Hepatocyte (in vitro differentiated cells): Measurements from ENCODE around the gene ZNF724. TPM values are rescaled to one million over a fixed set of nuclear protein-coding genes. Genes with fewer than 3 reads are reported as not detected.
"Not testable (repeated sequence)": the region's sequence is repeated elsewhere in the genome, so short reads cannot be mapped to it uniquely, and the experiment has no call there.

ENCODE experiments used
- DNase-seq: peaks from one replicate; pipeline ENCODE4 v3.0.0-alpha.2; 2016; ENCODE audit warnings: low spot score
- H2AFZ ChIP-seq: fragments of 200-600 bp; sonication (generic); 2 replicates; pipeline ENCODE4 v1.6.0; 2016; ENCODE audit warnings: antibody characterized with exemption, mild to moderate bottlenecking
- H3K27ac ChIP-seq: fragments of 200-600 bp; sonication (generic); 2 replicates; pipeline ENCODE4 v1.5.1; 2016; ENCODE audit warnings: mild to moderate bottlenecking
- H3K27me3 ChIP-seq: fragments of 200-600 bp; sonication (generic); 2 replicates; pipeline ENCODE4 v1.6.1; 2016
- H3K36me3 ChIP-seq: fragments of 200-600 bp; sonication (generic); replicated peaks from 2 replicates; pipeline ENCODE4 v1.5.1; 2016; ENCODE audit warnings: low read depth; ENCODE audit not compliant: insufficient read depth
- H3K4me1 ChIP-seq: fragments of 200-600 bp; sonication (generic); 2 replicates; pipeline ENCODE4 v1.5.1; 2016; ENCODE audit warnings: mild to moderate bottlenecking, moderate library complexity; ENCODE audit not compliant: insufficient read depth
- H3K4me2 ChIP-seq: fragments of 200-600 bp; sonication (generic); 2 replicates; pipeline ENCODE4 v1.6.0; 2016
- H3K4me3 ChIP-seq: fragments of 200-600 bp; sonication (generic); 2 replicates; pipeline ENCODE4 v1.5.1; 2016; ENCODE audit warnings: mild to moderate bottlenecking
- H3K79me2 ChIP-seq: fragments of 200-600 bp; sonication (generic); 2 replicates; pipeline ENCODE4 v1.6.0; 2017; ENCODE audit warnings: mild to moderate bottlenecking
- H3K9me2 ChIP-seq: fragments of 200-600 bp; sonication (generic); replicated peaks from 2 replicates; pipeline ENCODE4 v1.6.0; 2017; ENCODE audit warnings: mild to moderate bottlenecking; ENCODE audit not compliant: insufficient read depth
- H3K9me3 ChIP-seq: fragments of 200-600 bp; sonication (generic); 2 replicates; pipeline ENCODE4 v1.5.1; 2016; ENCODE audit warnings: low read depth, mild to moderate bottlenecking
- H4K20me1 ChIP-seq: fragments of 200-600 bp; sonication (generic); 2 replicates; pipeline ENCODE4 v1.6.0; 2016; ENCODE audit warnings: mild to moderate bottlenecking; ENCODE audit not compliant: insufficient read depth, poor library complexity, severe bottlenecking
- EZH2 ChIP-seq: fragments of 200-600 bp; sonication (generic); IDR thresholded peaks from 2 replicates; pipeline ENCODE4 v1.6.1; 2016; ENCODE audit warnings: antibody characterized with exemption, mild to moderate bottlenecking, borderline replicate concordance
- EZH2phosphoT487 ChIP-seq: fragments of 200-600 bp; sonication (generic); IDR thresholded peaks from one replicate; pipeline ENCODE4 v1.6.1; 2018; ENCODE audit warnings: antibody characterized with exemption, mild to moderate bottlenecking, low read depth, moderate library complexity; ENCODE audit not compliant: unreplicated experiment, severe bottlenecking
- WGBS: methylation state at CpG from one replicate; pipeline ENCODE4 v1.1.6; 2016; ENCODE audit warnings: low lambda C conversion rate; ENCODE audit errors: missing lambda C conversion rate; 5-methylcytosine and 5-hydroxymethylcytosine counted together
- polyA plus RNA-seq: library from polyadenylated mRNA; unstranded; fragments of >200 nt; fragmentation: Nextera tagmentation; extraction: Ambion mirVana; gene quantifications from 2 replicates; pipeline ENCODE4 v1.2.1, GENCODE V29; 2016
- total RNA-seq: library from RNA; depleted of rRNA; stranded (reverse); fragments of >200 nt; gene quantifications from 2 replicates; pipeline ENCODE4 v1.2.3, GENCODE V29; 2014
- TF ChIP-seq, protein P1 (sequence below): fragments of 200-600 bp; sonication (generic); IDR thresholded peaks from 2 replicates; pipeline ENCODE4 v1.5.1; 2016; ENCODE audit warnings: antibody characterized with exemption, mild to moderate bottlenecking; ENCODE audit not compliant: poor library complexity

The ZNF724 gene
- total and polyA plus RNA-seq, 2 experiments from 2014 or later, result 0.93 to 6.5 TPM

DNA sequence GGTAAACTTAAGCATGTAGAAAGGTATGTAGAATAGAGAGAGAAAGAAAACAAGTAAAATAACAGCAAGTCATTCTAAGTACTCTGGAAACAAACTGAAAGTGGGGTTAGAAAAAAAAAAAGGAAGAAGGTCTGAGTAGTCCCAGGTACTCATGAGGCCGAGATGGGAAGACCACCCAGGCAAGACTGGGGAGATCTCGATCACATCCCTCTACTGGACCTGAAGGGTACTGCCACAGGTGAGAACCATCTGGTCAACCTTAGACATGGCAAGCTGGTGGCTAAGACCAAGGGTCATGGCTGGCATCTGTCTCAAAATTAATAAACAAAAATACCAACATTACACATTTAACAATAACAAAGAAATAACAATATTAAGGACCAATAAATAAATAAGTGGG lies 36.3 kb upstream of the ZNF724 start:
- DNase-seq, result no peak
- no peaks in the 10 kb centered on the region for H3K27me3 ChIP-seq
- H3K4me1 ChIP-seq, result no peaks in the 10 kb centered on the region
- no peak overlapping the region for H3K4me2 ChIP-seq
- no peaks in the 10 kb centered on the region for H3K9me3 ChIP-seq
- no peak overlapping the region for H3K4me3 ChIP-seq
- no peaks in the 10 kb centered on the region for H3K36me3 ChIP-seq
- no peaks in the 10 kb centered on the region for H3K9me2 ChIP-seq
- WGBS, result 69% methylated on average over 2 of the region's 2 CpGs
- no peak overlapping the region for H3K27ac ChIP-seq
- no peak overlapping the region for H2AFZ ChIP-seq
- no peaks in the 10 kb centered on the region for H4K20me1 ChIP-seq
- TF ChIP-seq, protein P1, sequence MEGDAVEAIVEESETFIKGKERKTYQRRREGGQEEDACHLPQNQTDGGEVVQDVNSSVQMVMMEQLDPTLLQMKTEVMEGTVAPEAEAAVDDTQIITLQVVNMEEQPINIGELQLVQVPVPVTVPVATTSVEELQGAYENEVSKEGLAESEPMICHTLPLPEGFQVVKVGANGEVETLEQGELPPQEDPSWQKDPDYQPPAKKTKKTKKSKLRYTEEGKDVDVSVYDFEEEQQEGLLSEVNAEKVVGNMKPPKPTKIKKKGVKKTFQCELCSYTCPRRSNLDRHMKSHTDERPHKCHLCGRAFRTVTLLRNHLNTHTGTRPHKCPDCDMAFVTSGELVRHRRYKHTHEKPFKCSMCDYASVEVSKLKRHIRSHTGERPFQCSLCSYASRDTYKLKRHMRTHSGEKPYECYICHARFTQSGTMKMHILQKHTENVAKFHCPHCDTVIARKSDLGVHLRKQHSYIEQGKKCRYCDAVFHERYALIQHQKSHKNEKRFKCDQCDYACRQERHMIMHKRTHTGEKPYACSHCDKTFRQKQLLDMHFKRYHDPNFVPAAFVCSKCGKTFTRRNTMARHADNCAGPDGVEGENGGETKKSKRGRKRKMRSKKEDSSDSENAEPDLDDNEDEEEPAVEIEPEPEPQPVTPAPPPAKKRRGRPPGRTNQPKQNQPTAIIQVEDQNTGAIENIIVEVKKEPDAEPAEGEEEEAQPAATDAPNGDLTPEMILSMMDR, result no peak
- TF ChIP-seq EZH2phosphoT487 (no peak), EZH2 (no peak)
- no peaks in the 10 kb centered on the region for H3K79me2 ChIP-seq

DNA sequence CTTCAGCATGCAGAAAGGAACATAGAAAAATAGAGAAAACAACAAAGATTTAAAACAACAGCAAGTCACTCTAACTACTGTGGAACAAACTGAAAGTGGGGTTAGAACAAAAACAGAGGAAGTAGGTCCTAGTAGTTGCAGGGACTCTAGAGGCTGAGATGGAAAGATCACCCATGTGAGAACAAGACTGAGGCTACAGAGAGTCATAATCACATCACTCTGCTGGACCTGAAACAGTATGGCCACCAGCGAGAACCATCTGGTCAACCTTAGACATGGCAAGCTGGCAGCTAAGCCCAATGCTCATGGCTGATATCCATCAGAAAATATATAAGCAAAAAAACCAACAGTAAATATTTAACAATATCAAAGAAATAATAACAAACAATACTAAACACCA lies 35.8 kb upstream of the ZNF724 start:
- no peak overlapping the region for H3K4me3 ChIP-seq
- no peaks in the 10 kb centered on the region for H4K20me1 ChIP-seq
- H3K4me2 ChIP-seq, result no peak overlapping the region
- H3K27ac ChIP-seq, result no peak overlapping the region
- H3K9me3 ChIP-seq, result no peaks in the 10 kb centered on the region
- TF ChIP-seq, protein P1, result no peak
- no peak for TF ChIP-seq EZH2
- no peak for TF ChIP-seq EZH2phosphoT487
- no peaks in the 10 kb centered on the region for H3K4me1 ChIP-seq
- H3K9me2 ChIP-seq, result no peaks in the 10 kb centered on the region
- H2AFZ ChIP-seq, result no peak overlapping the region
- WGBS, result 100% methylated on average over 1 of the region's 1 CpG
- no peak for DNase-seq
- H3K36me3 ChIP-seq, result no peaks in the 10 kb centered on the region
- no peaks in the 10 kb centered on the region for H3K79me2 ChIP-seq
- H3K27me3 ChIP-seq, result no peaks in the 10 kb centered on the region

DNA sequence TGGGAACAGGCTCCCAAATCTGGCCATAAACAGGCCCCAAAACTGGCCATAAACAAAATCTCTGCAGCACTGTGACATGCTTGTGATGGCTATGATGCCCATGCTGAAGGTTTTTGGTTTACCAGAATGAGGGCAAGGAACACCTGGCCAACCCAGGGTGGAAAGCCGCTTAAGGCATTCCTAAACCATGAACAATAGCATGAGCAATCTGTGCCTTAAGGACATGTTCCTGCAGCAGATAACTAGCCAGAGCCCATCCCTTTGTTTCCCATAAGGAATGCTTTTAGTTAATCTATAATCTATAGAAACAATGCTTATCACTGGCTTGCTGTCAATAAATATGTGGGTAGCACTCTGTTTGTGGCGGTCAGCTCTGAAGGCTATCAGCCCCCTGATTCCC lies 35.1 kb upstream of the ZNF724 start:
- H3K79me2 ChIP-seq, H4K20me1 ChIP-seq, DNase-seq, H3K9me3 ChIP-seq, H3K36me3 ChIP-seq, H3K4me3 ChIP-seq, H3K4me1 ChIP-seq, H3K27ac ChIP-seq, H3K27me3 ChIP-seq, H3K9me2 ChIP-seq, H3K4me2 ChIP-seq, H2AFZ ChIP-seq: not testable (repeated sequence)
- 92% methylated on average over 2 of the region's 2 CpGs for WGBS

DNA sequence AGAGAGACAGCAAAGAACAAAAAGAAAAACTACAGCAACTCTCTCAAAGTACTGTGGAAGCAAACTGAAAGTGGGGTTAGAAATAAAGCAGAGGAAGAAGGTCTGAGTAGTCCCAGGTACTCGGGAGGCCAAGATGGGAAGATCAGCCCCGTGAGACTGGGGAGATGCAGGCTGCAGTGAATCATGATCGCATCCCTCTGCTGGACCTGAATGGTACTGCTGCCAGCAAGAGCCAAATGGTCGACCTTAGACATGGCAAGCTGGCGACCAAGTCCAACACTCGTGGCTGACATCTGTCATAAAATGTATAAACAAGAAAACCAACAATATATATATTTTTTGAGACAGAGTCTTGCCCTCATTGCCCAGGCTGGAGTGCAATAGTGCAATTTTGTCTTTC lies 33.7 kb upstream of the ZNF724 start:
- Histone ChIP-seq H3K27me3 (no peaks in the 10 kb centered on the region), H4K20me1 (no peaks in the 10 kb centered on the region), H3K79me2 (no peaks in the 10 kb centered on the region), H3K4me1 (no peaks in the 10 kb centered on the region), H3K27ac (no peak overlapping the region), H3K9me2 (no peaks in the 10 kb centered on the region), H2AFZ (no peak overlapping the region), H3K4me3 (no peak overlapping the region), H3K36me3 (no peaks in the 10 kb centered on the region), H3K4me2 (no peak overlapping the region), H3K9me3 (no peaks in the 10 kb centered on the region)
- no peak for TF ChIP-seq EZH2
- TF ChIP-seq, protein P1, result peak; percentile 29
- peak; percentile 51 for DNase-seq
- 36% methylated on average over 6 of the region's 6 CpGs for WGBS
